NCI-H1105 treated with DMSO at 0.1 percent for 48 hours (cell line): ENCODE data around the gene SCG5.

Experiments
- DNase-seq: peaks from one replicate; lab custom pipeline; 2025; lab: John Stamatoyannopoulos, UW

The SCG5 gene

GRCh38 chr15:32659340-32660155, 18.0 kb downstream of the SCG5 start:
- no peak for DNase-seq

GRCh38 chr15:32663671-32664070, 22.2 kb downstream of the SCG5 start:
- no peak for DNase-seq

GRCh38 chr15:32664796-32665195, 23.3 kb downstream of the SCG5 start:
- no peak for DNase-seq

GRCh38 chr15:32667321-32667720, 25.8 kb downstream of the SCG5 start:
- no peak for DNase-seq

- no peak for DNase-seq
Observed at GRCh38 chr15:32668942-32669341, 27.4 kb downstream of the SCG5 start.

GRCh38 chr15:32669896-32670611, 28.5 kb downstream of the SCG5 start:
- DNase-seq: no peak

GRCh38 chr15:32670623-32671022, 29.1 kb downstream of the SCG5 start:
- DNase-seq: no peak

- DNase-seq: no peak
Observed at GRCh38 chr15:32671339-32672325, 30.1 kb downstream of the SCG5 start.

GRCh38 chr15:32674681-32675080, 33.2 kb downstream of the SCG5 start:
- no peak for DNase-seq

GRCh38 chr15:32675466-32675865, 34.0 kb downstream of the SCG5 start:
- no peak for DNase-seq

GRCh38 chr15:32676169-32676568, 34.7 kb downstream of the SCG5 start:
- peak; percentile 56 for DNase-seq

GRCh38 chr15:32677238-32677750, 35.8 kb downstream of the SCG5 start:
- peak; percentile 70 for DNase-seq

GRCh38 chr15:32679298-32679690, 37.8 kb downstream of the SCG5 start:
- DNase-seq: no peak

GRCh38 chr15:32682569-32682968, 41.1 kb downstream of the SCG5 start:
- no peak for DNase-seq

- no peak for DNase-seq
Observed at GRCh38 chr15:32682977-32683630, 41.6 kb downstream of the SCG5 start.

- no peak for DNase-seq
Observed at GRCh38 chr15:32683906-32684584, 42.5 kb downstream of the SCG5 start.

GRCh38 chr15:32685576-32685975, 44.1 kb downstream of the SCG5 start:
- no peak for DNase-seq

- no peak for DNase-seq
Observed at GRCh38 chr15:32687556-32687955, 46.0 kb downstream of the SCG5 start.

- peak; percentile 1 for DNase-seq
Observed at GRCh38 chr15:32688151-32688639, 46.7 kb downstream of the SCG5 start.

GRCh38 chr15:32690941-32691688, 49.6 kb downstream of the SCG5 start:
- no peak for DNase-seq
